CD14-positive monocyte (primary cell): ENCODE results near the gene MDH1. TPM values are rescaled to one million over a fixed set of nuclear protein-coding genes. Genes with fewer than 3 reads are reported as not detected.

ENCODE experiments used
- DNase-seq, 3 donors: peaks; one replicate each; pipeline ENCODE4 v3.0.0-alpha.2; 2011 to 2022
- H2AFZ ChIP-seq: 2 replicates; pipeline ENCODE4 v1.6.0; 2012; ENCODE audit warnings: mild to moderate bottlenecking, low read depth, low read length, inconsistent platforms; ENCODE audit not compliant: insufficient read depth, poor library complexity, severe bottlenecking
- H3K27ac ChIP-seq, 2 donors: 1 replicate in 1 of 2; 2 replicates in 1 of 2; pipeline ENCODE4 v1.5.1; 2012 to 2013; ENCODE audit warnings: low read length in 2 of 2, control low read depth in 1 of 2, inconsistent platforms in 1 of 2, low read depth in 1 of 2, mild to moderate bottlenecking in 1 of 2
- H3K27me3 ChIP-seq, 2 donors: one replicate each; pipeline versions ENCODE4 v1.6.0 to v1.6.1; 2011 to 2013; ENCODE audit warnings: low read length in 2 of 2; ENCODE audit not compliant: control insufficient read depth in 2 of 2, insufficient read depth in 2 of 2
- H3K36me3 ChIP-seq, 2 donors: replicated peaks in 1 of 2; 1 replicate in 1 of 2; 2 replicates in 1 of 2; pipeline versions ENCODE4 v1.5.1 to v1.6.1; 2012 to 2013; ENCODE audit warnings: low read length in 2 of 2, control low read depth in 1 of 2, inconsistent platforms in 1 of 2, mild to moderate bottlenecking in 1 of 2; ENCODE audit not compliant: insufficient read depth in 2 of 2, control insufficient read depth in 1 of 2
- H3K4me1 ChIP-seq, 2 donors: 1 replicate in 1 of 2; 2 replicates in 1 of 2; pipeline versions ENCODE4 v1.5.1 to v1.6.1; 2012 to 2013; ENCODE audit warnings: low read length in 2 of 2, control low read depth in 1 of 2, inconsistent platforms in 1 of 2, mild to moderate bottlenecking in 1 of 2, moderate library complexity in 1 of 2; ENCODE audit not compliant: insufficient read depth in 2 of 2, control insufficient read depth in 1 of 2
- H3K4me2 ChIP-seq: replicated peaks from 2 replicates; pipeline ENCODE3; 2012; ENCODE audit warnings: low read length, moderate library complexity, mild to moderate bottlenecking; ENCODE audit not compliant: poor library complexity, severe bottlenecking; ENCODE audit errors: extremely low read depth
- H3K4me3 ChIP-seq, 3 experiments: fragments of 200-600 bp in 1 of 3; sonication (generic) in 1 of 3; replicated peaks in 1 of 3; 1 replicate in 2 of 3; 2 replicates in 1 of 3; pipeline ENCODE4 v1.5.1; 2011 to 2013; ENCODE audit warnings: low read length in 3 of 3, mild to moderate bottlenecking in 3 of 3, control low read depth in 2 of 3, low read depth in 2 of 3, inconsistent platforms in 1 of 3, moderate library complexity in 1 of 3
- H3K79me2 ChIP-seq: 2 replicates; pipeline ENCODE4 v1.6.0; 2012; ENCODE audit warnings: mild to moderate bottlenecking, control low read depth, inconsistent platforms, low read length, moderate library complexity; ENCODE audit not compliant: insufficient read depth
- H3K9ac ChIP-seq: 2 replicates; pipeline ENCODE4 v1.6.0; 2017; ENCODE audit warnings: low read length, mild to moderate bottlenecking; ENCODE audit not compliant: insufficient read depth, poor library complexity, severe bottlenecking
- H3K9me3 ChIP-seq, 2 donors: replicated peaks in 1 of 2; 1 replicate in 1 of 2; 2 replicates in 1 of 2; pipeline versions ENCODE4 v1.5.1 to v1.6.1; 2012 to 2013; ENCODE audit warnings: low read length in 2 of 2, control low read depth in 1 of 2; ENCODE audit not compliant: control insufficient read depth in 1 of 2, insufficient read depth in 1 of 2
- H4K20me1 ChIP-seq: 2 replicates; pipeline ENCODE4 v1.6.0; 2012; ENCODE audit warnings: mild to moderate bottlenecking, low read length, control low read depth, moderate library complexity; ENCODE audit not compliant: insufficient read depth
- H3K27ac Mint-ChIP-seq, 7 donors: one replicate each; pipeline ENCODE4 v1.8.0; 2020; ENCODE audit warnings: mild to moderate bottlenecking in 7 of 7, mixed read lengths in 7 of 7, moderate library complexity in 6 of 7, inconsistent platforms in 2 of 7
- H3K27me3 Mint-ChIP-seq, 3 donors: one replicate each; pipeline ENCODE4 v1.8.0; 2021 to 2022; ENCODE audit warnings: low read depth in 3 of 3, mild to moderate bottlenecking in 3 of 3, mixed read lengths in 3 of 3, moderate library complexity in 3 of 3, inconsistent platforms in 1 of 3
- H3K36me3 Mint-ChIP-seq, 2 donors: one replicate each; pipeline ENCODE4 v1.8.0; 2020; ENCODE audit warnings: mixed read lengths in 2 of 2, inconsistent platforms in 1 of 2, mild to moderate bottlenecking in 1 of 2
- H3K4me1 Mint-ChIP-seq: one replicate; pipeline ENCODE4 v1.8.0; 2020; ENCODE audit warnings: mild to moderate bottlenecking, mixed read lengths
- H3K4me3 Mint-ChIP-seq, 2 donors: one replicate each; pipeline ENCODE4 v1.8.0; 2020; ENCODE audit warnings: mild to moderate bottlenecking in 2 of 2, mixed read lengths in 2 of 2, moderate library complexity in 1 of 2
- H3K9me3 Mint-ChIP-seq, 7 donors: one replicate each; pipeline ENCODE4 v1.8.0; 2020 to 2022; ENCODE audit warnings: mixed read lengths in 7 of 7, mild to moderate bottlenecking in 6 of 7, moderate library complexity in 6 of 7, inconsistent platforms in 2 of 7
- CTCF ChIP-seq: fragments of 200-600 bp; IDR thresholded peaks from one replicate; pipeline ENCODE4 v1.8.0; 2022; ENCODE audit warnings: antibody characterized with exemption, mild to moderate bottlenecking
- WGBS: methylation state at CpG from one replicate; pipeline ENCODE4 v1.1.5; 2013; ENCODE audit warnings: missing lambda C conversion rate; ENCODE audit not compliant: insufficient coverage; 5-methylcytosine and 5-hydroxymethylcytosine counted together
- intact Hi-C, 2 donors: fragments of 100-400 bp; cut with micrococcal nuclease; formaldehyde crosslinking; loops; one replicate each; pipeline versions ENCODE4 v1.15.0 to v1.15.1; 2023
- polyA plus RNA-seq, 3 donors: library from polyadenylated mRNA; depleted of rRNA in 1 of 3; unstranded in 2 of 3; stranded (reverse) in 1 of 3; fragments of 300-500 nt in 2 of 3; fragments of >200 nt in 1 of 3; fragmentation: Illumina TruSeq in 2 of 3; gene quantifications; 1 replicate in 2 of 3; 2 replicates in 1 of 3; pipeline ENCODE4 v1.2.3, GENCODE V29; 2012 to 2021

MDH1 gene
- polyA plus RNA-seq, 3 donors: 63.2 to 218 (median 197) TPM

- intact Hi-C loops: no loop called here
- Histone ChIP-seq H3K4me1 (no peaks in the 10 kb centered on the region), H3K9ac (no peak overlapping the region), H4K20me1 (no peaks in the 10 kb centered on the region), H3K4me3 (no peak overlapping the region), H3K27me3 (no peaks in the 10 kb centered on the region), H3K36me3 (no peaks in the 10 kb centered on the region), H3K4me2 (no peak overlapping the region), H3K9me3 (peaks cover 0 to 8% of the 10 kb centered on the region in 2 donors), H2AFZ (no peak overlapping the region), H3K27ac (no peak overlapping the region), H3K79me2 (no peaks in the 10 kb centered on the region)
- Mint-ChIP-seq H3K4me3 (no peak overlapping the region), H3K4me1 (no peaks in the 10 kb centered on the region), H3K9me3 (peaks cover 0 to 24% (median 14%) of the 10 kb centered on the region in 7 donors), H3K27me3 (peaks cover 0 to 4% (median 1%) of the 10 kb centered on the region in 3 donors), H3K36me3 (no peaks in the 10 kb centered on the region), H3K27ac (no peak overlapping the region)
- no peak for DNase-seq
- TF ChIP-seq CTCF: no peak
- WGBS: 86% methylated on average over 1 of the region's 1 CpG
Observed at GRCh38 chr2:63617366-63617765, 28.6 kb downstream of the MDH1 start.

DNA sequence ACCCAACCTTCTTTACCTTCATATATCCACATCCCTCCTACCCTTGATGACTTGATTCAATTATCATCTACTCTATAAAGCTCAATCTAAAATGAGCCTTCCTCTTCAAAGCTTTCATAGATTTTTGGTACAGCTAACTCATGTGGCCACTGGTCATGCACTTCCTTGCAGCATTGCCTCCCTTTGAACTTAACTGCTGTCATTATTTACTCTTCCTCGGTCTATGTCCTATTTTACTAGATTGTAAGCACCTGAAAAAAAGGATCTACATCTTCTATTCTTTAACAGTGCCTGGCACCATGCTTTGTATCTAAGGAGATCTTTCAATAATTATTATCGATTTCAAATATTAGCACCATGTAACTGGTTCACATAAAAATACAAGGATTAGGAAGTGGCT is 30.6 kb downstream of the MDH1 start:
- H3K4me2 ChIP-seq: no peak overlapping the region
- no peak overlapping the region for H2AFZ ChIP-seq
- TF ChIP-seq CTCF: no peak
- no CpG with 5 or more reads among the region's 2 CpGs for WGBS
- no peak for DNase-seq
- no peak overlapping the region for H3K27ac ChIP-seq
- H3K4me3 ChIP-seq: no peak overlapping the region
- no peaks in the 10 kb centered on the region for H3K4me1 ChIP-seq
- no peak overlapping the region for H3K27ac Mint-ChIP-seq
- peaks cover 0 to 2% (median 1%) of the 10 kb centered on the region in 3 donors for H3K27me3 Mint-ChIP-seq
- H4K20me1 ChIP-seq: no peaks in the 10 kb centered on the region
- H3K36me3 Mint-ChIP-seq: no peaks in the 10 kb centered on the region
- no peak overlapping the region for H3K9ac ChIP-seq
- no peaks in the 10 kb centered on the region for H3K27me3 ChIP-seq
- H3K9me3 Mint-ChIP-seq: peaks cover 2 to 27% (median 16%) of the 10 kb centered on the region in 7 donors
- H3K9me3 ChIP-seq: peaks cover 0 to 8% of the 10 kb centered on the region in 2 donors
- intact Hi-C loops: no loop called here
- H3K4me1 Mint-ChIP-seq: peaks cover 8% of the 10 kb centered on the region
- no peaks in the 10 kb centered on the region for H3K79me2 ChIP-seq
- no peaks in the 10 kb centered on the region for H3K36me3 ChIP-seq
- H3K4me3 Mint-ChIP-seq: no peak overlapping the region
